GM04504 (cell line): ENCODE data around the gene MARS1.
"Not testable (repeated sequence)": the region's sequence is repeated elsewhere in the genome, so short reads cannot be mapped to it uniquely, and the experiment has no call there.

ENCODE experiments used
- DNase-seq: peaks from one replicate; pipeline ENCODE4 v3.0.0-alpha.2; 2012; ENCODE audit warnings: low read depth

MARS1 gene

DNA sequence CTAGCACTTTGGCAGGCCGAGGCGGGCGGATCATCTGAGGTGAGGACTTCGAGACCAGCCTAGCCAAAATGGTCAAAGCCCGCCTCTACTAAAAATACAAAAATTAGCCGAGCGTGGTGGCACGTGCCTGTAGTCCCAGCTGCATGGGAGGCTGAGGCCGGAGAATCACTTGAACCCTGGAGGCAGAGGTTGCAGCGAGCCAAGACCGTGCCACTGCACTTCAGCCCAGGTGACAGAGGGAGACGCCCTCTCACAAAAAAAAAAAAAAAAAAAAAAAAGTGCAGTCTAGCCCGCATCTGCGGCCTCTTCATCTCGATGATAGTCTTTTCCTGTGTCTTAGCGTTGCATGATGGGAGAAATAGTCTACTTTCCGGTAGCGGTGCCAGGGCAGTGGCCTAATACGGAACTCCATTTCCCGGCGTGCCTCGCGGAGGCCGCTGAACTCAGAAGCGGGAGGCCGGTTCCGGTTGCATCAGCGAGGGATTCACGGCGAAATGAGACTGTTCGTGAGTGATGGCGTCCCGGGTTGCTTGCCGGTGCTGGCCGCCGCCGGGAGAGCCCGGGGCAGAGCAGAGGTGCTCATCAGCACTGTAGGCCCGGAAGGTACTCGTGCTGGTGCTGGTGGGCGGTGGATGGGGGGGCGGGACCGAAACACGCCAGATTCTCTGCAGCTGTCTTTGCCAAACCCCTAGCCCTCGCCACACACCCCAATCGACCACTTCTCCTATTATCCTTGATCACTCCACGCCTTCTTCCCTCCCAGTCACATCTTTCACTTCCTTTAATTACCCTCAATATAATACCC lies at the start of gene MARS1:
MARS1 (plus strand) TSS at position 472 of the 805 bp plus-strand sequence; CDS start at position 495, 23 bp downstream.
- DNase-seq: peak; percentile 94

DNA sequence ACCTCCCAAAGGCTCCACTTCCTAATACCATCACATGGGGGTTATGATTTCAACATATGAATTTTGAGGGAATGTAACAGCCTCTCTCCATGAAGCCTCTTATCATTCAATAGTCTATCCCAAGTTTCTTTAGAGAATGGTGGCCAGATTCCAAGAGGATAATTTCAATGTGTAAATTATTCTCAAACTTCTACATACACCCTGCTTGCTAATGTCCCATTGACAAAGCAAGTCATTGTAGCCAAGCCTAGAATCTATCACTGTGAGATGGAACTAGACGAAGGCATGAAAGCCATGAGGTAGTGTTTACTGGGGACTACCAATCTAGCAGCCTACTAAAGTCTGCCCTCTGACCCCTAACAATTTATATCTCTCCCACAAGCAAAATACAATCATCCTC lies 49.5 kb upstream of the MARS1 start:
- DNase-seq: no peak

DNA sequence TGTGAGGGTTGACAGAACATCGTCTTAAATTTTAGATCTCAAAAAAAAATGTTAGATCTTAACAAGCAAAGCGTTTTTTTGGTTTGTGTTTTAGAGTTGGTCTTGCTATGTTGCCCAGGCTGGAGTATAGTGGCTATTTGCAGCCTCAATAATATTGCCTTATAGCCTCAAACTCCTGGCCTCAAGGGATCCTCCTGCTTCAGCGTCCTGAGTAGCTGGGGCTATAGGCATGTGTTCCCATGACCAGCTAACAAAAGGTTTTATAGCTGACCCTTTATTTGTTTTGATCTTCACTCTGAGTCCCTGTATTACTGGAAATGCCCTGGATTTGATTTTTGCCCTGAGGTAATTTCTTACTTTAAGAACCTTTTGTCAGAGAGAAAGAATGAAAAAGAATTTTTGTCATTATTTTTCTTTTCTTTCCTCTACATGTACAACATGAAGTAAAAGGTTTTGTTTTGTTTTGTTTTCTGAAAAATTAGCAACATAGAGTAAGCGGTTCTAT lies 48.1 kb upstream of the MARS1 start:
- no peak for DNase-seq

DNA sequence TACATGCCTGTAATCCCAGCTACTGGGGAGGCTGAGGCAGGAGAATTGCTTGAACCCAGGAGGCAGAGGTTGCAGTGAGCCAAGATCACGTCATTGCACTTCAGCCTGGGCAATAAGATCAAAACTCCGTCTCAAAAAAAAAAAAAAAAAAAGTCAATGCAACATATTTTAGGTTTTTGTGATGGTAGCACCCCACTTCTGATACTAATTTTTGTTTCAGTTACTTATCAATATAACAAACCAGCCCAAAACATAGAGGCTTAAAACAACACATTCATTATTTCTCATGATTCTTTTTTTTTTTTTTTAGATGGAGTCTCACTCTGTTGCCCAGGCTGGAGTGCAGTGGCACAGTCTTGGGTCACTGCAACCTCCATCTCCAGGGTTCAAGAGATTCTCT lies 46.5 kb upstream of the MARS1 start:
- not testable (repeated sequence) for DNase-seq

DNA sequence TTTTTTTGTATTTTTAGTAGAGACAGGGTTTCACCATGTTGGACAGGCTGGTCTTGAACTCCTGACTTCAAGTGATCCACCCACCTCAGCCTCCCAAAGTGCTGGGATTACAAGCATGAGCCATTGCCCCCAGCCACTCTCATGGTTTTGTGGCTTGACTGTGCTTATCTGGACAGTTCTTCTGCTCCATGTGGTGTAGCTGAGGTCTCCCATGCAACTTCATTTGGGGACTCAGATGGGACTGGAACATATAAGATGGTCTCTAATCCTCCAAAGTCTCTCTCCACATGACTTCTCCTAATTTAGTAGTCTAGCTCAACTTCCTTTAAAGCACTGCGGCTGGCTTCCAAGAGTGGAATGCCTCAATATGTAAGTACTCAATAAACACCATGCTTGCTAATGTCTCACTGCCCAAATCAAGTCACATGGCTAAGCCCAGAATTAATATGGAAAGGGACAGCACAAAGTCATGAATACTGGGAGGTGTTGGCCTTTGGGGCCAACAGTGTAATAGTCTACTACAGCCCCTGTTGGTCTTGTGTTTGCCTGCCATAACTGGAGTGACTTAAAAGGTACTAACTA lies 45.9 kb upstream of the MARS1 start:
- no peak for DNase-seq

DNA sequence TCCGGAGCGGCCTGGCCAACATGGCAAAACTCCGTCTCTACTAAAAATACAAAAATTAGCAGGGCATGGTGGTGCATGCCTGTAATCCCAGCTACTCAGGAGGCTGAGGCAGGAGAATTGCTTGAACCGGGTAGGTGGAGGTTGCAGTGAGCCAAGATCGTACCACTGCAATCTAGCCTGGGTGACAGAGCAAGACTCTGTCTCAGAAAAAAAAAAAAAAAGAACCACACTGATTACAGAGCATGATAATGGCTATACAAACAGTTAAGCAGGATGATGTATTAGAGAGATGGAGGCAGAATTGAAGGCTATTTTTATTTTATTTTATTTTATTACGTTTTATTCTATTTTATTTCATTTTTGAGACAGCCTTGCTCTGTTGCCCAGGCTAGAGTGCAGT lies 43.5 kb upstream of the MARS1 start:
- DNase-seq: not testable (repeated sequence)

DNA sequence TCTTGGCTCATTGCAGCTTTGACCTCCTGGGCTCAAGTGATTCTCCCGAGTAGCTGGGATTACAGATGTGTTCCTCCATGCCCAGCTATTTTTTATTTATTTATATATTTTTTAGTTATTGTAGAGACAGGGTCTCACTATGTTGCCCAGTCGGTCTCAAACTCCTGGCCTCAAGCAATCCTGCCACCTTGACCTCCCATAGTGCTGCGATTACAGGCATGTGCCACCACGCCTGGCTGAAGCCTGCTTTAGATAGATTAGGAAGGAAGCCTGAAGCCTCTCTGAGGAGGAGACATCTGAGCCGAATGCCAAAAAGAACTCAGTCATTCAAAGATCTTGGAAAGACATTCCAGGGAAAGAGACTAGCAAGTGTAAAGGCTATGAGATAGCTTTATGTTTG lies 43.1 kb upstream of the MARS1 start:
- no peak for DNase-seq

DNA sequence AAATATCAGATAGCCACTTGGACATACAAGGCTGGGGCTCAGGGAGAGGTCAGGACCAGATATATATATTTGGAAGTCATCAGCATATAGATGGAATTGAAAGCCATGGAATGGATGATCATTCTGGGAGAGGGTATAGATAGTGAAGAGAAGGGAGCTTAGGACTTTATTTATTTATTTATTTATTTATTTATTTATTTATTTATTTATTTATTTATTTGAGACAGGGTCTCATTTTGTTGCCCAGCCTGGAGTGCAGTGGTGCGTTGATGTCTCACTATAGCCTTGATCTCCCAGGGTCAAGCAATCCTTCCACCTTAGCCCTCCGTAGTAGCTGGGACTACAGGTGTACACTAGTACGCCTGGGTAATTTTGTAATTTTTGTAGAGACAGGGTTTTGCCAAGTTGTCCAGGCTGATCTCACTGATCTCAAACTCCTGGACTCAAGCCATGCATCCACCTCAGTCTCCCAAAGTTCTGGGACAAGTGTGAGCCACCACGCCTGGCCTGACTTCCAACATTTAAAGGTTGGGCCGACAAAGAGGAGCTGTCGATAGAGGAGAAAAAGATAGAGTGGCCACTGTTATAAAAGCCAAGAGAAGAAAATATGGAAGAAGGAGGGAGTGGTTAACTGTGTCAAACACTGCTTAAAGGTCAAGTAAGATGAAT lies 41.4 kb upstream of the MARS1 start:
- DNase-seq: no peak

DNA sequence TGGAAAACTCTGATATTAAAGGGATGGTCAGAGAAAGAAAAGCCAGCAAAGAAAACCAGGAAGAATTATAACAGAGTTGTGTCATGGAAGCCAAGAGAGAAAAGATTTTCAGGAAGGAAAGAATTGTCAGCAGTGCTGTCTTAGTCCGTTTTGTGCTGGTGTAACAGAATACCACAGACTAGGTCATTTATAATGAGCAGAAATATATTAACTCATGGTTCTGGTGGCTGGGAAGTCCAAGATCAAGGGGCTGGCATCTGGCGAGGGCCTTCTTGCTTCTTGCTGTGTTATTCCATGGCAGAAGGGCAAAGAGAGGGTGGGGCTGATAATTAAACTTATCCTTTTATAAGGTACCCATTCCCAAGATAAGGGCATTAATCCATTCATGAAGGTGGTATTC lies 39.2 kb upstream of the MARS1 start:
- DNase-seq: no peak

DNA sequence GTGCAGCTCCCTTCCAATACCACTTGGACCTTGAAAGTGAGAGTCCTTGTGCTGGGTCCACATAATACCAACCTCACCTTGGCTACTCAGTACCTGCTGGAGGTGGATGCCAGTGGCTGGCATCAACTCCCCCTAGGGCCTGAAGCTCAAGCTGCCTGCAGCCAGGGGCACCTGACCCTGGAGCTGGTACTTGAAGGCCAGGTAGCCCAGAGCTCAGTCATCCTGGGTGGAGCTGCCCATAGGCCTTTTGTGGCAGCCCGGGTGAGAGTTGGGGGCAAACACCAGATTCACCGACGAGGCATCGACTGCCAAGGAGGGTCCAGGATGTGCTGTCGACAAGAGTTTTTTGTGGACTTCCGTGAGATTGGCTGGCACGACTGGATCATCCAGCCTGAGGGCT lies 38.5 kb upstream of the MARS1 start:
- DNase-seq: no peak

DNA sequence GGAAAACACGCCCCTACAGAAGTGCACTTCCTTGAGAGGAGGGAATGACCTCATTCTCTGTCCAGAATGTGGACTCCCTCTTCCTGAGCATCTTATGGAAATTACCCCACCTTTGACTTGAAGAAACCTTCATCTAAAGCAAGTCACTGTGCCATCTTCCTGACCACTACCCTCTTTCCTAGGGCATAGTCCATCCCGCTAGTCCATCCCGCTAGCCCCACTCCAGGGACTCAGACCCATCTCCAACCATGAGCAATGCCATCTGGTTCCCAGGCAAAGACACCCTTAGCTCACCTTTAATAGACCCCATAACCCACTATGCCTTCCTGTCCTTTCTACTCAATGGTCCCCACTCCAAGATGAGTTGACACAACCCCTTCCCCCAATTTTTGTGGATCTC lies 37.8 kb upstream of the MARS1 start:
- no peak for DNase-seq

DNA sequence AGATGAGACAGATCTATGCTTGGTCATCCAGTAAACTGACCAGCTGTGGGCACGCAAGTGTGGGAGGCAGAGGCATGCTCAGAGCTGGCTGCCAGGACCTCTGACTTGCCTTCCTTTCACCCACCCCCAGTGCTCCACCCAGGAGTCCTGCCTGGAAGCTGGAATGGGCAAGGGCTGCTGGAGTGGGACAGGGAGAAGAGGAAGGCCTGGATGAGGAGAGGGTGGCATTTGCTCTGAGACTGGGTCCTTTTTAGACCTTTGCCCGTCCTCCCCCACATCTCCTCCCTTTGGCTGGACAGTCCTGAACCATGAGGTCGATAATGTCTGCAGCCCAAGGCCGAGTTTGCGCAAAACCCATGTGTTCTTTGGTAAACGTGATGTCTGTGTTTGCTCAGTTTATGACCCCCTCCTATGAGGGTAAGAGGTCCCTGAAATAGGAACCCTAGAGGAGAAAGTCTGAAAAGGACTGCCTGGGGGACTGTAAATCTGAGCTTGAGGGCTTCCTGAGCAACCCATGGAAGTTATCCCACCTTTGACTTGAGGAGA lies 36.6 kb upstream of the MARS1 start:
- no peak for DNase-seq

DNA sequence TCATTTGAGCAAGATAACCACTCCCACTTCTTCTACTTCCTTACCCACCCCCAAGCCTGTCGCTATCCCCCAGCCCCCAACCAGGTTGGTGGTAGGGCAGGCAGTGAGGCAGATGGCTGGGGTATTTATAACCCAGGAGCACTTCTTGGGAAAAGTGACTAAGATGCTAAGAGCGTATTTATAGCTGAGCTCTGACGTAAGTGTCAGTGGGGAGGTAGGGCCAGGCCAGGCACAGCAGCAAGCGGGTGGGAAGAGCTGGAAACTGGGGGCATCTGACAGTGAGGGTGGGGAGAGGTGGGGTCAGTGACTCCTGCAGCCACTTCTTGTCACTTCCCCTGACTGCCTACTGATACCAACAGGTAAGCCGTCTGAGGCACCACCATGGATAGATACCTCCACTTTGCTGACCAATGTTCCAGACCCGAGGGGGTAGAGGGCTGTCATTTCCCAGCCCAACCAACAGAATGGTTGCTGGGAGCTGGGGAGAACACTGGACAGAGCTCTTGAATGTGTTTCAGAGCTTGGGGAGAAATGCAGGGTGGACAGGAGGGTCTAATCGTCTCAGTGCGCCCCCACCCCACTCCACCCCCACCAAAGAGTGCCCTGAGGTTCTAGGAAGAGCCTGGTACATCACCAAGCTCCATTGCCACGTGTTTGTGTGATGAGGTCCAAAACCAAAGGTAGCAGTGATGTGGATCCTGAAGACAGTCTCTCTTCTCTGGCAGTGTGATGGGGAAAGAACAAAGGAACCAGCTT lies 35.5 kb upstream of the MARS1 start:
- peak; percentile 72 for DNase-seq

DNA sequence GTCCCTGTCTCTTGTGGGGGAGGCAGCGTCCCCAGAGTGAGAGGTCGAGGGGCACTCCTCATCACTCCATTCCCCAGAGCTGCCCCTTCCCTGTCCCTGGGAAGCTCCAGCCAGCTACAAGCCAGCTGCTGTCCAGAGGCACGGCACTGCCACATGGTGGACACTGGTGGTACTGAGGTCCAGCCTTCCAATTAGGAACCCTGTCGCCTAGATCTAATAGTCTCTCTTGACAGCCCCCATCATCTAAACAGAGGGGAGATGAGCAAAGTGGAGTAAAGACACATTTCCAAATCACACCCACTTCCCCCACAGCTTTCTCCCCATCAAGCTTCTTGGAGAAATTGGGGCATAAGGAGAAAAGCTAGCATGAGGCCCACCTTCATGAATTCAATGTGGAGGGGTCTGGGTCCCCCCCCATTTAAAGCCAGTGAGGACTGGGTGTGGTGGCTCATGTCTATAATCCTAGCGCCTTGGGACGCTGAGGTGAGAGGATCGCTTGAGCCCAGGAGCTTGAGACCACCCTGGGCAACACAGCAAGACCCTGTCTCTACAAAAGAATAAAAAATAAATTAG lies 34.8 kb upstream of the MARS1 start:
- no peak for DNase-seq

DNA sequence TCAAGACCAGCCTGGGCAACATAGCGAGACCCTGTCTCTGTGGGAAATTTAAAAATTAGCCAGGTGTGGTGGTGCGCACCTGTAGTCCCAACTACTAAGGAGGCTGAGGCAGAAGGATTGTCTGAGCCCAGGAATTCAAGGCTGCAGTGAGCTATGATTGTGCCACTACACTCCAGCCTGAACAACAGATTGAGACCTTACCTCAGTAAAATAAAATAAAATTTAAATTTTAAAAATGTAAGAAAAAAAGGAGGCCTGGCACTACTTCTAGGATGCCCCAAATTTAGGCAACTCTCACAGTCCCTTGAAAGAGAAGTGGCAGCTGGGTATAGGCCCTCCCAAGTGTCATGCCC lies 33.7 kb upstream of the MARS1 start:
- DNase-seq: no peak

DNA sequence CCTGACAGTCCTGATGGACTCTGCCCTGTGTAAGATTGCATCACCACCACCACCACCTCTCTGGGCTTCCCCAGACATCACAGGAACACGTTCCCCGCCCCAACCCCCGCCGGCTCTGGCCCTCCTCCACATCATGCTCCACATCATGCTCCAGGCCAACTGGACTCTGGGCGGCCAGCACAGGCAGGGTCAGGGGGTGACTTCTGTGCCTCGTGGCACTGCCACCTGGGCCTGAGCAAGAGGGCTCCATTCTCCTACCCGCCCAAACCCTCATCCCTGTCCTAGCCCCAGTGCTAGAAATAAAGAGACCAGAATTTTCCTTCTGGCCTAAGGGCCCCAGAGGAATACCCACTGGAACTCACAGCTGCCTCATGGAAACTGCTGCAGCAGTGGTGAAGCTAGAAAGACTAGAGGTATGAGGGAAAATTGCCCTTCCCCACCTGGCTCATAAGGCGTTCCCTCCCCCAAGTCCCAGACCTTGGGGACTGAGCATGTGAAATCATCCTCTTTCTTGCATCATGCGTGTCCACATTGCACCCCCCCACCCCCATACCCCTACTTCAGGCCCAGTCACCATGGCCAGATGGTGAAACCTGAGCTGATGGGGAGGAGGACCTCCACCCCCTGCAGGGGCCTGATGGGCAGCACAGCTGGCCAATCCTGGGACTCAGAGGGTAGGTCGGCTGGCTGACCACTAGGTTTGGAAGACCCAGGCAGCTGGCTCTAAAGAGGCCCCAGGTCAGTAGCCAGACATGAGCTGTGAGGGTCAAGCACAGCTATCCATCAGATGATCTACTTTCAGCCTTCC lies 33.1 kb upstream of the MARS1 start, which contains the start of gene INHBE:
INHBE (plus strand) TSS at position 742 of the 808 bp plus-strand sequence. CDS start 230 bp downstream, outside the sequence.
- peak; percentile 78 for DNase-seq

DNA sequence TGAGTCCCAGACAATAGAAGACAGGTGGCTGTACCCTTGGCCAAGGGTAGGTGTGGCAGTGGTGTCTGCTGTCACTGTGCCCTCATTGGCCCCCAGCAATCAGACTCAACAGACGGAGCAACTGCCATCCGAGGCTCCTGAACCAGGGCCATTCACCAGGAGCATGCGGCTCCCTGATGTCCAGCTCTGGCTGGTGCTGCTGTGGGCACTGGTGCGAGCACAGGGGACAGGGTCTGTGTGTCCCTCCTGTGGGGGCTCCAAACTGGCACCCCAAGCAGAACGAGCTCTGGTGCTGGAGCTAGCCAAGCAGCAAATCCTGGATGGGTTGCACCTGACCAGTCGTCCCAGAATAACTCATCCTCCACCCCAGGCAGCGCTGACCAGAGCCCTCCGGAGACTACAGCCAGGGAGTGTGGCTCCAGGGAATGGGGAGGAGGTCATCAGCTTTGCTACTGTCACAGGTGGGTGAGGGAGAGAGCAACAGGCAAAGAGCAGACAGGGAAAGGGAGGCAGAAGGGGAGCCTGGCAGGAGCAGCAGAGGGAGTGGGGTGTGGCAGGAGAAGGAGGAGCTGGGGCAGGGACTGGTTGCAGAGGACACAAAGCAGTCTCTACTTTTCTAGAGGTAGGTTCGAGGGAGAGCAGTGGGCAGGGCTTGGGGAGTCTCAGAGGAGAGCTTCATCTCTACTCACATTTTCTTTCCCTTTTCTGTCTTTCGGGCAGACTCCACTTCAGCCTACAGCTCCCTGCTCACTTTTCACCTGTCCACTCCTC lies 32.3 kb upstream of the MARS1 start:
- no peak for DNase-seq

DNA sequence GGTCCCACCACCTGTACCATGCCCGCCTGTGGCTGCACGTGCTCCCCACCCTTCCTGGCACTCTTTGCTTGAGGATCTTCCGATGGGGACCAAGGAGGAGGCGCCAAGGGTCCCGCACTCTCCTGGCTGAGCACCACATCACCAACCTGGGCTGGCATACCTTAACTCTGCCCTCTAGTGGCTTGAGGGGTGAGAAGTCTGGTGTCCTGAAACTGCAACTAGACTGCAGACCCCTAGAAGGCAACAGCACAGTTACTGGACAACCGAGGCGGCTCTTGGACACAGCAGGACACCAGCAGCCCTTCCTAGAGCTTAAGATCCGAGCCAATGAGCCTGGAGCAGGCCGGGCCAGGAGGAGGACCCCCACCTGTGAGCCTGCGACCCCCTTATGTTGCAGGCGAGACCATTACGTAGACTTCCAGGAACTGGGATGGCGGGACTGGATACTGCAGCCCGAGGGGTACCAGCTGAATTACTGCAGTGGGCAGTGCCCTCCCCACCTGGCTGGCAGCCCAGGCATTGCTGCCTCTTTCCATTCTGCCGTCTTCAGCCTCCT lies 31.6 kb upstream of the MARS1 start:
- DNase-seq: no peak

DNA sequence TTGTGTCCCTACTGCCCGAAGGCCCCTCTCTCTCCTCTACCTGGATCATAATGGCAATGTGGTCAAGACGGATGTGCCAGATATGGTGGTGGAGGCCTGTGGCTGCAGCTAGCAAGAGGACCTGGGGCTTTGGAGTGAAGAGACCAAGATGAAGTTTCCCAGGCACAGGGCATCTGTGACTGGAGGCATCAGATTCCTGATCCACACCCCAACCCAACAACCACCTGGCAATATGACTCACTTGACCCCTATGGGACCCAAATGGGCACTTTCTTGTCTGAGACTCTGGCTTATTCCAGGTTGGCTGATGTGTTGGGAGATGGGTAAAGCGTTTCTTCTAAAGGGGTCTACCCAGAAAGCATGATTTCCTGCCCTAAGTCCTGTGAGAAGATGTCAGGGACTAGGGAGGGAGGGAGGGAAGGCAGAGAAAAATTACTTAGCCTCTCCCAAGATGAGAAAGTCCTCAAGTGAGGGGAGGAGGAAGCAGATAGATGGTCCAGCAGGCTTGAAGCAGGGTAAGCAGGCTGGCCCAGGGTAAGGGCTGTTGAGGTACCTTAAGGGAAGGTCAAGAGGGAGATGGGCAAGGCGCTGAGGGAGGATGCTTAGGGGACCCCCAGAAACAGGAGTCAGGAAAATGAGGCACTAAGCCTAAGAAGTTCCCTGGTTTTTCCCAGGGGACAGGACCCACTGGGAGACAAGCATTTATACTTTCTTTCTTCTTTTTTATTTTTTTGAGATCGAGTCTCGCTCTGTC lies 31.0 kb upstream of the MARS1 start:
- DNase-seq: no peak
